LNCaP clone FGC (cell line): ENCODE results near the gene OPTC.

Experiments used
- DNase-seq: peaks from one replicate; pipeline ENCODE4 v3.0.0-alpha.2; 2011; ENCODE audit warnings: low read depth
- H3K4me3 ChIP-seq: 2 replicates; pipeline ENCODE4 v1.5.1; 2011; ENCODE audit warnings: mild to moderate bottlenecking, low read depth, low read length, control low read depth
- TF ChIP-seq, protein P1 (sequence below): IDR thresholded peaks from 2 replicates; pipeline ENCODE4 v1.5.1; 2012; ENCODE audit warnings: mild to moderate bottlenecking; ENCODE audit not compliant: control insufficient read depth, insufficient read depth; ENCODE audit errors: extremely low read depth

OPTC gene

GRCh38 chr1:203519896-203520295, 25.9 kb downstream of the OPTC start:
- TF ChIP-seq, protein P1, sequence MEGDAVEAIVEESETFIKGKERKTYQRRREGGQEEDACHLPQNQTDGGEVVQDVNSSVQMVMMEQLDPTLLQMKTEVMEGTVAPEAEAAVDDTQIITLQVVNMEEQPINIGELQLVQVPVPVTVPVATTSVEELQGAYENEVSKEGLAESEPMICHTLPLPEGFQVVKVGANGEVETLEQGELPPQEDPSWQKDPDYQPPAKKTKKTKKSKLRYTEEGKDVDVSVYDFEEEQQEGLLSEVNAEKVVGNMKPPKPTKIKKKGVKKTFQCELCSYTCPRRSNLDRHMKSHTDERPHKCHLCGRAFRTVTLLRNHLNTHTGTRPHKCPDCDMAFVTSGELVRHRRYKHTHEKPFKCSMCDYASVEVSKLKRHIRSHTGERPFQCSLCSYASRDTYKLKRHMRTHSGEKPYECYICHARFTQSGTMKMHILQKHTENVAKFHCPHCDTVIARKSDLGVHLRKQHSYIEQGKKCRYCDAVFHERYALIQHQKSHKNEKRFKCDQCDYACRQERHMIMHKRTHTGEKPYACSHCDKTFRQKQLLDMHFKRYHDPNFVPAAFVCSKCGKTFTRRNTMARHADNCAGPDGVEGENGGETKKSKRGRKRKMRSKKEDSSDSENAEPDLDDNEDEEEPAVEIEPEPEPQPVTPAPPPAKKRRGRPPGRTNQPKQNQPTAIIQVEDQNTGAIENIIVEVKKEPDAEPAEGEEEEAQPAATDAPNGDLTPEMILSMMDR = no peak
- no peak overlapping the region for H3K4me3 ChIP-seq
- no peak for DNase-seq

DNA sequence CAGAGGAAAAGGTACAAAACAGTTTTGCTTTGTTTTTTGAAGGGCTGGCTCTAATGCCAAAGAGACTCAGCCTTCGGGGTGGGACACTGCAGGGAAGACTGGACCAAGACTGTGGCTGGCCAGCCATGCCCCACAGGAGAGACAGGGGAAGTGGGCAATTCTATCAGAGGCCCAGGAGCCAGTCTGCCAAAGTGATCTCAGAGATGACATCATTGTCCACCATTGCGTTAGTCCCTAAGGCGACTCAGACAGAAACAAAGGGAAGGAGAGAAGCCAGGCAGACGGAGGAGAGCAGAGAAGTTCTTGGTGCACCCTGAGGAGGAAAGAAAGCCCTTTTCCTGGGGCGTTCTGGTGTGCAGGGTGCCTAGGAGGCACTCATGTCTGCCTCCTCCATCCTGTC, 26.4 kb downstream of the OPTC start:
- DNase-seq = no peak
- TF ChIP-seq, protein P1 = no peak
- no peak overlapping the region for H3K4me3 ChIP-seq

DNA sequence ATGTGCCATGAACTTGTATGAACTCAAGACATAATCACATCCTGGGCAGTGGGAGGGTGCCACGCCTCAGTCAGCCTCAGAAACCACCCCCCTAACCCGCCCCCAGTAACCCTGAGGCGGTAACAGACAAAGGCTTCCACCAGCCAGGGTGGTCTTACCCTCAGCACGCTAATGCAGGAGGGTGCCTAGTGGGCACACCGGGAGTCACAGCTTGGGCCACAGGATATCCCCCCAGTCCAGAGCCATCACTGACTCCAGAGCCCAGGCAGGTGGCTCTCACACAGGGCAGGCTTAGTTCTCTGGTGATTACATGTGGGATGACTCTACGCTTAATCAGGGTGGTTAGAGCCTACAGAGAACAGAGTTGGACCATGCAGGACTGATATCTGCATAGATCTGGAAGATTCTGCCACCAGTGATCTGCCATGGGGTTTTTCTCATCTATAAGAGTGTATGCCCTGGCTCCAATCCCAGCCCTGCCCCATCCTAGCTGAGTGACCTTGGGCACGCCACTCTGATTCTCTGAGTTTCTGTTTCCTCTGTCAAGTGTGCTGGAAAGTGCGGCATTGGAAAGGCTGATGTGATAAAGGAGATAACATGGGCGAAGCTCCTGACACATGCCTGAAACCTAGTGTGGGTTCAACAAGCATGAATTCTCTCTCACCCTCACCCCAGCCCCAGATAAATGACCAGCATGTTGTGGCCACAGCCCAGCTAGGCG, 27.3 kb downstream of the OPTC start:
- no peak for DNase-seq
- no peak overlapping the region for H3K4me3 ChIP-seq
- TF ChIP-seq, protein P1 = no peak

- no peak for DNase-seq
- TF ChIP-seq, protein P1 = no peak
- H3K4me3 ChIP-seq = no peak overlapping the region
Observed at GRCh38 chr1:203521812-203522211, 27.9 kb downstream of the OPTC start.

GRCh38 chr1:203522237-203522636, 28.3 kb downstream of the OPTC start:
- no peak for DNase-seq
- TF ChIP-seq, protein P1 = no peak
- no peak overlapping the region for H3K4me3 ChIP-seq

GRCh38 chr1:203523667-203524066, 29.7 kb downstream of the OPTC start:
- TF ChIP-seq, protein P1 = no peak
- no peak overlapping the region for H3K4me3 ChIP-seq
- DNase-seq = no peak

- TF ChIP-seq, protein P1 = no peak
- H3K4me3 ChIP-seq = no peak overlapping the region
- no peak for DNase-seq
Observed at GRCh38 chr1:203524152-203524551, 30.2 kb downstream of the OPTC start.
